Measurements from ENCODE around the gene ZNF536. TPM values are rescaled to one million over a fixed set of nuclear protein-coding genes. Genes with fewer than 3 reads are reported as not detected.

The ZNF536 gene
- total RNA-seq, 2 experiments from 2014 or later = not detected

DNA sequence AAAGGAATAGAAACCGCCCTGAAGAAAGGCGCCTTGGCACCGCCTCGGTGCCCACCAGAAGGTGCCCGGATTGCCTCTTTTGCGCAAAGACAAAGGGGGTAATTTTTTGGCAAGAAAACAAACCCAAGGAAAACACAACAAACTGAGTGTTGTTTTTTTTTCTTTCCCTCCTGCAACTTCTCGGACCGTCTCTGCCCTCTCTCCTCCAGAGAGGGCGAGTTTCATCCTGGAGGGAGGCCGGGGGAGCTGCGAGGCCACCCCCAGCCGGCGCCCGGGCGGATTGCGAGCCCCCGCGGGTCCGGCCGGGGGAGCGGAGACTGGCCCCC is 2.3 kb downstream of the ZNF536 start:
- DNase-seq = no peak
- Mint-ChIP-seq H3K36me3 (ENCODE audit: low read depth) (no peaks in the 10 kb centered on the region), H3K9me3 (no peaks in the 10 kb centered on the region), H3K27me3 (ENCODE audit: low read depth) (peaks cover 21% of the 10 kb centered on the region), H3K4me3 (no peak overlapping the region), H3K4me1 (ENCODE audit: low read depth) (peaks cover 4% of the 10 kb centered on the region), H3K27ac (no peak overlapping the region)
- intact Hi-C loops (cut with micrococcal nuclease) = no loop called here
- CTCF ChIA-PET = no interaction called here

- CTCF ChIA-PET = no interaction called here
- H3K27me3 Mint-ChIP-seq (ENCODE audit: low read depth) = peaks cover 21% of the 10 kb centered on the region
- H3K4me3 Mint-ChIP-seq = no peak overlapping the region
- DNase-seq = no peak
- H3K36me3 Mint-ChIP-seq (ENCODE audit: low read depth) = no peaks in the 10 kb centered on the region
- H3K9me3 Mint-ChIP-seq = no peaks in the 10 kb centered on the region
- H3K27ac Mint-ChIP-seq = no peak overlapping the region
- intact Hi-C loops (cut with micrococcal nuclease) = no loop called here
- H3K4me1 Mint-ChIP-seq (ENCODE audit: low read depth) = peaks cover 4% of the 10 kb centered on the region
Observed at GRCh38 chr19:30374865-30375552, 2.8 kb downstream of the ZNF536 start.

DNA sequence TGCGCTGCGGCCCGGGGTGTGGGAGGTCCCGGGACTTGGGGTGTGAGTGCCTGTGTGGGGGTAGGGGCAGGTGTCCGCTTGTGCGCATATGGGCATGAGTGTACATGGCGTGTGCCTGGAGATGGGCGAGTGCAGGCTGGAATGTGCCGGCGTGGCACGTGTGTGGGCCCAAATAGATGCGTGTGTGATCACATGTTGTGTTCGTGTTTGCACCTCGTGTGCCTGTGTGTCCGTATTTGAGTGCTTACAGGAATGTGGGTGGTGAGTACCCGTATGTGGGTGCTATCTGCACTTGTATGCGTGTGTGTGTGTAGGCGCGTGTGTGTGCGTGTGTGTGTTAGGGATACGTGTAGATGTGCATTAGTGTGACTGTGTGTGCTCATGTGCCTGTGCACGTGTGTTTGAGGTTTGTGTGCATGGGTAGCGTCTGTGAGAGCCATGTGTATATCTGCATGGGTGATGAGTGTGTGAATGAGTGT is 3.4 kb downstream of the ZNF536 start:
- H3K4me3 Mint-ChIP-seq = no peak overlapping the region
- H3K4me1 Mint-ChIP-seq (ENCODE audit: low read depth) = peaks cover 4% of the 10 kb centered on the region
- DNase-seq = no peak
- H3K9me3 Mint-ChIP-seq = no peaks in the 10 kb centered on the region
- H3K36me3 Mint-ChIP-seq (ENCODE audit: low read depth) = no peaks in the 10 kb centered on the region
- no peak overlapping the region for H3K27ac Mint-ChIP-seq
- peaks cover 21% of the 10 kb centered on the region for H3K27me3 Mint-ChIP-seq (ENCODE audit: low read depth)
- intact Hi-C loops (cut with micrococcal nuclease) = no loop called here
- CTCF ChIA-PET = no interaction called here

DNA sequence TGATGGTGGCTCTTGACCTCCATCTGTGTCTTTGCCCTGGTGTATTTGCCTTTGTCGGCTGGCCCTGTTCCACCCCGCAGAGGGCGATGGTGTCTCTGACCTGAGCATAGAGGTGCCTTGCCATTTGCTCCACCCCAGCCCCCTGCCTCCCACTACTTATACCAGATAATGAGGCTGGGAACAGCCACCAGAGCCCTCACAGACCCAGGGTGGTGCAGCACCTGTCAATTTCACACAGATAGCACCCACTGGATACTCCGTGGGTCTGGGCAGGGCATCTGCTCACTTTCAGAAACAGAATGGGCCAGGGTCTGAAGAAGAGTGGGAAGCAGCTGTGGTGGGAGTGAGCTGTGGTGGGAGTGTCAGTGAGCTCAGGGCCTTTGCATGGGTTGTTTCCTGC is 4.1 kb downstream of the ZNF536 start:
- H3K27ac Mint-ChIP-seq = no peak overlapping the region
- H3K27me3 Mint-ChIP-seq (ENCODE audit: low read depth) = peaks cover 21% of the 10 kb centered on the region
- no peaks in the 10 kb centered on the region for H3K9me3 Mint-ChIP-seq
- intact Hi-C loops (cut with micrococcal nuclease) = no loop called here
- no peak overlapping the region for H3K4me3 Mint-ChIP-seq
- DNase-seq = no peak
- CTCF ChIA-PET = no interaction called here
- peaks cover 4% of the 10 kb centered on the region for H3K4me1 Mint-ChIP-seq (ENCODE audit: low read depth)
- H3K36me3 Mint-ChIP-seq (ENCODE audit: low read depth) = no peaks in the 10 kb centered on the region

DNA sequence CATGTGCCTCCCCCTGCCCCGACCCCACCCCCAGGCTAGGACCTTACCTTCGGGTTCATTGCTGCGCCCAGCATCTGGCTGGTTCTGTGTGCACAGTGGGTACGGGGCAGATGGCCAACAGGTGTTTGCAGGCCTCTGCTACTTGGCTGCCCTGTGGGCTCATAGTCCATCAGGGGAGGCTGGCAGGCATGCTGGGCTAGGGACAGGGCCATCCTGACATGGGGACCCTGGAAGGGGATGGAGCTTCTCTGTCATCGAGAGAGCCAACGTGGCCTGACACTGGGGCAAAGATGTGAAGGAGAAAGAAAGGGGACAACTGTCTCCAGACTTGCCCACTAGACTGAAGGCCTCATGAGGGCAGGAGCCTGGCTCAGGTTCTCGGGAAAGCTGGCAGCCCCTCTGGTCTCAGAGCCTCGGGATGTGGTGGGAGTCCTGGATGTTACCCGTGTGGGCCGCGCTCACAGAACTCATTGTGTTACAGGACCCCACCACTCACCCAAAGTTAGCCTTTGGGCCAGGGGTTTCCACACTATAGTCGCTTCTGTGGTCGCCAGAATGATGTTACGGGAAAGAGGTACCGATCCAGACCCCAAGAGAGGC is 4.7 kb downstream of the ZNF536 start:
- CTCF ChIA-PET = no interaction called here
- Mint-ChIP-seq H3K4me1 (ENCODE audit: low read depth) (peaks cover 4% of the 10 kb centered on the region), H3K36me3 (ENCODE audit: low read depth) (no peaks in the 10 kb centered on the region), H3K9me3 (no peaks in the 10 kb centered on the region), H3K4me3 (no peak overlapping the region), H3K27me3 (ENCODE audit: low read depth) (peaks cover 21% of the 10 kb centered on the region), H3K27ac (no peak overlapping the region)
- intact Hi-C loops (cut with micrococcal nuclease) = no loop called here
- DNase-seq = no peak

DNA sequence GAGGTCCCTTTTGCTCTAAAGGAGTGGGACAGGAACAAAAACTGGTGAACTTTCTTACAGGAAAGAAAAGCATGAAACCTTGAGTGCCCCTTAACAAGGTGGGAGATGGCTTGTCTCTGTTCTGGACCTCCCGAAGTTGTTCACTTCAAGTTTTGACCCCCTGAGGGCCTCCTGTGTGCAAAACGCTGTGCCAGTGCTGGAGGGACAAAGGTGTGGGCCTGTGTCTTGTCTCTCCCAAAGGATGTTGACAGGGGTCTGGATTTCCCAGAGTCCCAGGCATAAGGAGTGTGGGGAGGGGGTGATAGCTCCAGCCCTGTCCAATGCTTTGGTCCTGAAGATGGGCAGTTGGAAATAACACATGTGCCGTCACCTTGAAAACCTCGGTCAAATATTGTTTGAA is 6.5 kb downstream of the ZNF536 start:
- H3K4me3 Mint-ChIP-seq = no peak overlapping the region
- H3K27ac Mint-ChIP-seq = no peak overlapping the region
- intact Hi-C loops (cut with micrococcal nuclease) = no loop called here
- H3K4me1 Mint-ChIP-seq (ENCODE audit: low read depth) = peaks cover 4% of the 10 kb centered on the region
- H3K27me3 Mint-ChIP-seq (ENCODE audit: low read depth) = peaks cover 15% of the 10 kb centered on the region
- no peak for DNase-seq
- CTCF ChIA-PET = interaction anchor here (1.2 kb wide), 1 partner anchor 150 kb away, joined by 3 read pairs; no protein-coding TSS in a partner anchor
- no peaks in the 10 kb centered on the region for H3K9me3 Mint-ChIP-seq
- no peaks in the 10 kb centered on the region for H3K36me3 Mint-ChIP-seq (ENCODE audit: low read depth)

DNA sequence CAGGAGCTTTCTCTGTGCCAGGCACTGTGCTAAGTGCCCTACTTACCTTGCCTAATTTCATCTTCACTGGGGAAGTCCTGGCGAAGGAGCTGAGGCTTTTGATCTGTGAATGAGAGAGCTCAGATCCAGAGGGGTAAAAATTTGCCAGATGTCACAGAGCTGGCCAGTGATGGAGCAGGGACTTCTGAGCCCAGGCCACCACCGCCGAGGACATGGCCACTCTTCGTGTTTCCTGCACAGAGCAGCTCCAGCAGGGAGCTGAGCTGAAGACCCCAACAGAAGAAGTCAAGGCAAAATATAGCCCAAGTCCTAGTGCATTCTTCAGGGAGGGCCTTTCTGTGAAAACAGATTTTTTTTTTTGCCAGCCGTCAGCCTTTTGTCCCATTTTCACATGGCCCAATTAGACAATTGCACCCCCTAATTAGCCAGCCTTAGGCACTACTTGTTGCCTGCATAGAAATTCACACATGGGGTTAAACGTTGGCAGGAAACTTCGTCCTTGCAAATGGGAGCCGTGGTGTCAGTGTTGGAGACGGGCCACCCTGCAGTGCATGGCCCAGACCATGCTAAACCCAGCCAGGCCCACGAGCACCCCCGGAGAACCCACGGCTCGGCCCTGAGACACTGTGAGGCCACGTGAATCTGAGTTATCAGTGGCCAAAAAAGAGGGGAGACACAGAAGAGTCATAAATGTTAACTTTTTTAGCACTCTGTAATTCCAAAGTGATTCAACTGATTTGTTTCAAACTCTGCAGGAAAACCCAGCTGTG is 7.8 kb downstream of the ZNF536 start:
- Mint-ChIP-seq H3K4me1 (ENCODE audit: low read depth) (peaks cover 4% of the 10 kb centered on the region), H3K27me3 (ENCODE audit: low read depth) (peaks cover 13% of the 10 kb centered on the region), H3K9me3 (no peaks in the 10 kb centered on the region), H3K36me3 (ENCODE audit: low read depth) (no peaks in the 10 kb centered on the region), H3K4me3 (no peak overlapping the region), H3K27ac (no peak overlapping the region)
- CTCF ChIA-PET = no interaction called here
- DNase-seq = no peak
- intact Hi-C loops (cut with micrococcal nuclease) = no loop called here

DNA sequence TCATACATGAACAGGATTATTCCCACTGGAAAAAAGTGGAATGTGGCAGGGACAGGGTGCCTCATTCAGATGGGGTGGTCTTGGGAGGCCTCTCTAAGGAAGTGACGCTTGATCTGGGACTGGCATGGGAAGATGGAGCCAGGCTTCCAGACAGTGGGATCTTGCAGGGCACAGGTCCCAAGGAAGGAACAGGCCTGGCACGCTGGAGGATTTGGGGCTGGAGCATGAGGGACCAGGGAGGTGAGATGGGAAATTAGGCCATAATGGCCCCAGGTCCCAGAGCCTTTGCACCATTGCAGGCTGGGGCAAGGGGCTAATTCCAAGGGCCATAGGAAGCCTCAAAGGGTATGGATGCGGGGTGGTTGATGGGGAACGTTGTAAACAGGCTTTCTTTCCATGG is 9.2 kb downstream of the ZNF536 start:
- no peaks in the 10 kb centered on the region for H3K9me3 Mint-ChIP-seq
- H3K27ac Mint-ChIP-seq = no peak overlapping the region
- no peak overlapping the region for H3K4me3 Mint-ChIP-seq
- CTCF ChIA-PET = no interaction called here
- peaks cover 3% of the 10 kb centered on the region for H3K27me3 Mint-ChIP-seq (ENCODE audit: low read depth)
- intact Hi-C loops (cut with micrococcal nuclease) = no loop called here
- no peak for DNase-seq
- H3K36me3 Mint-ChIP-seq (ENCODE audit: low read depth) = no peaks in the 10 kb centered on the region
- H3K4me1 Mint-ChIP-seq (ENCODE audit: low read depth) = no peaks in the 10 kb centered on the region

- Mint-ChIP-seq H3K4me1 (ENCODE audit: low read depth) (no peaks in the 10 kb centered on the region), H3K9me3 (no peaks in the 10 kb centered on the region), H3K27me3 (ENCODE audit: low read depth) (no peaks in the 10 kb centered on the region), H3K4me3 (no peak overlapping the region), H3K36me3 (ENCODE audit: low read depth) (no peaks in the 10 kb centered on the region), H3K27ac (no peak overlapping the region)
- CTCF ChIA-PET = no interaction called here
- intact Hi-C loops (cut with micrococcal nuclease) = no loop called here
- no peak for DNase-seq
Observed at GRCh38 chr19:30385174-30385573, 13.0 kb downstream of the ZNF536 start.

GRCh38 chr19:30385666-30386065 is 13.5 kb downstream of the ZNF536 start:
- Mint-ChIP-seq H3K27ac (no peak overlapping the region), H3K9me3 (no peaks in the 10 kb centered on the region), H3K27me3 (ENCODE audit: low read depth) (no peaks in the 10 kb centered on the region), H3K4me3 (no peak overlapping the region), H3K36me3 (ENCODE audit: low read depth) (no peaks in the 10 kb centered on the region), H3K4me1 (ENCODE audit: low read depth) (no peaks in the 10 kb centered on the region)
- intact Hi-C loops (cut with micrococcal nuclease) = no loop called here
- no peak for DNase-seq
- CTCF ChIA-PET = no interaction called here

DNA sequence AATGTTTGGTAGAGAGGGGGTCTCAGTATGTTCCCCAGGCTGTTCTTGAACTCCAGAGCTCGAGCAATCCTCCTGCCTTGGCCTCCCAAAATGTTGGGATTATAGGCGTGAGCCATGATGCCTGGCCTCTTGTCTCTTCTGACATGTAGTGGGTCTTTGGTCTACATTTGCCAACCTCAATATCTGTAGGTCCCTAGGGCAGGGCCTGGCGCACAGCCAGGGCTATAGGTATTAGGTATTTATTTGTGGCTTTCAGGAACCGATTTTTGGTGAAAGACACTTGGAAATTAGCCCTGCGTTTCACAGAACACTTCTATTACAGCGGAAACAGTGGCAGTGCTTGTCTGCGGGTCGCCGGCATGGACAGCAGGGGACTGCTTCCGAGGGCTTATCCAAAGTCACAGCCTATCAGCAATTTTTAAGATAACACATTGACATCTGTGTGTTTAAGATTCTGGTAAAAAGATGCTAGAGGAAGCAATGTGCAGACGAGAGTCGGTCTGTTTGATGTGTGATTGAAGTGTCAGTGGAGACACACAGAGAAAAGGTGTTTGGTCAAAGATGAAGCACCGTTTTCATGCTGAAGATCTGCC is 14.5 kb downstream of the ZNF536 start:
- Mint-ChIP-seq H3K9me3 (no peaks in the 10 kb centered on the region), H3K4me1 (ENCODE audit: low read depth) (no peaks in the 10 kb centered on the region), H3K36me3 (ENCODE audit: low read depth) (no peaks in the 10 kb centered on the region), H3K27me3 (ENCODE audit: low read depth) (peaks cover under 1% of the 10 kb centered on the region), H3K4me3 (no peak overlapping the region), H3K27ac (no peak overlapping the region)
- intact Hi-C loops (cut with micrococcal nuclease) = no loop called here
- CTCF ChIA-PET = no interaction called here
- DNase-seq = no peak

- Mint-ChIP-seq H3K27me3 (ENCODE audit: low read depth) (peaks cover 2% of the 10 kb centered on the region), H3K36me3 (ENCODE audit: low read depth) (no peaks in the 10 kb centered on the region), H3K27ac (no peak overlapping the region), H3K4me3 (no peak overlapping the region), H3K4me1 (ENCODE audit: low read depth) (no peaks in the 10 kb centered on the region), H3K9me3 (no peaks in the 10 kb centered on the region)
- CTCF ChIA-PET = no interaction called here
- intact Hi-C loops (cut with micrococcal nuclease) = no loop called here
- no peak for DNase-seq
Observed at GRCh38 chr19:30387311-30388115, 15.3 kb downstream of the ZNF536 start.
